ENCODE data around the gene SKIL. TPM values are rescaled to one million over a fixed set of nuclear protein-coding genes. Genes with fewer than 3 reads are reported as not detected.

Gene SKIL
- total RNA-seq: 97.8 and 111 TPM in 2 replicates

GRCh38 chr3:170357176-170358041 lies at the start of gene SKIL:
Gene SKIL, plus strand, starts transcription at chr3:170357715. Its CDS starts 2,617 bp downstream, at chr3:170360332.

GRCh38 chr3:170418422-170419398 lies 61.2 kb downstream of the SKIL start, which contains the start of gene CLDN11:
Gene CLDN11, plus strand, starts transcription at chr3:170418868. Its CDS starts 199 bp downstream, at chr3:170419067.

Other genes starting within 250 kb of the SKIL start
- 32.6 and 37.9 TPM in 2 replicates for gene PHC3, start 176.0 kb upstream of the SKIL start, total RNA-seq
- 63.2 and 69.9 TPM in 2 replicates for gene PRKCI, start 135.3 kb upstream of the SKIL start, total RNA-seq
- gene CLDN11, start 61.2 kb downstream of the SKIL start, total RNA-seq: 195 and 1,687 TPM in 2 replicates
- 1.4 and 3.9 TPM in 2 replicates for gene SLC7A14, start 228.4 kb downstream of the SKIL start, total RNA-seq